ENCODE results near the gene CD22.

CD22 gene

GRCh38 chr19:35295792-35296462, 33.1 kb upstream of the CD22 start:
- no peak overlapping the region; the same call in 1 of the 2 replicates for H3K27ac ChIP-seq
- TF ChIP-seq, protein P1, sequence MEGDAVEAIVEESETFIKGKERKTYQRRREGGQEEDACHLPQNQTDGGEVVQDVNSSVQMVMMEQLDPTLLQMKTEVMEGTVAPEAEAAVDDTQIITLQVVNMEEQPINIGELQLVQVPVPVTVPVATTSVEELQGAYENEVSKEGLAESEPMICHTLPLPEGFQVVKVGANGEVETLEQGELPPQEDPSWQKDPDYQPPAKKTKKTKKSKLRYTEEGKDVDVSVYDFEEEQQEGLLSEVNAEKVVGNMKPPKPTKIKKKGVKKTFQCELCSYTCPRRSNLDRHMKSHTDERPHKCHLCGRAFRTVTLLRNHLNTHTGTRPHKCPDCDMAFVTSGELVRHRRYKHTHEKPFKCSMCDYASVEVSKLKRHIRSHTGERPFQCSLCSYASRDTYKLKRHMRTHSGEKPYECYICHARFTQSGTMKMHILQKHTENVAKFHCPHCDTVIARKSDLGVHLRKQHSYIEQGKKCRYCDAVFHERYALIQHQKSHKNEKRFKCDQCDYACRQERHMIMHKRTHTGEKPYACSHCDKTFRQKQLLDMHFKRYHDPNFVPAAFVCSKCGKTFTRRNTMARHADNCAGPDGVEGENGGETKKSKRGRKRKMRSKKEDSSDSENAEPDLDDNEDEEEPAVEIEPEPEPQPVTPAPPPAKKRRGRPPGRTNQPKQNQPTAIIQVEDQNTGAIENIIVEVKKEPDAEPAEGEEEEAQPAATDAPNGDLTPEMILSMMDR (conservative IDR thresholded peaks at IDR 0.05; ENCODE audit: low read depth), result no peak
- DNase-seq (ENCODE audit: low spot score), result no peak
- POLR2A ChIA-PET (ENCODE audit: low non-redundant PET), result no interaction called here
- CTCF ChIA-PET, result interaction anchor here (0.6 kb wide), 1 partner anchor 57 kb away, joined by 3 read pairs; no protein-coding TSS in a partner anchor

- POLR2A ChIA-PET (ENCODE audit: low non-redundant PET), result no interaction called here
- no peak for DNase-seq (ENCODE audit: low spot score)
- TF ChIP-seq, protein P1 (conservative IDR thresholded peaks at IDR 0.05; ENCODE audit: low read depth), result no peak
- CTCF ChIA-PET, result no interaction called here
- no peak overlapping the region for H3K27ac ChIP-seq
Measured at GRCh38 chr19:35296644-35297514, 32.1 kb upstream of the CD22 start.

DNA sequence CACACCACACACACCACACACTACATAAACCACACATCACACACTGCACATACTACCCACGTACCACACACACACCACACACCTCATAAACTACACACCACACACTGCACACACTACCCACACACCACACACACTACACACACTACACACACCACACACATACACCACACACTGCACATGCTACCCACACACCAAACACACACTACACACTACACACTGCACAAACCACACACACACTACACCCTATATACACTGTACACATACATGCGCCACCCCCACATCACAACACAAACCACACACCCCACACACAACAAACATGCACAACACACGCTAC, 31.5 kb upstream of the CD22 start:
- CTCF ChIA-PET, result no interaction called here
- H3K27ac ChIP-seq, result no peak overlapping the region
- TF ChIP-seq, protein P1 (conservative IDR thresholded peaks at IDR 0.05; ENCODE audit: low read depth), result no peak
- POLR2A ChIA-PET (ENCODE audit: low non-redundant PET), result no interaction called here
- no peak for DNase-seq (ENCODE audit: low spot score)

DNA sequence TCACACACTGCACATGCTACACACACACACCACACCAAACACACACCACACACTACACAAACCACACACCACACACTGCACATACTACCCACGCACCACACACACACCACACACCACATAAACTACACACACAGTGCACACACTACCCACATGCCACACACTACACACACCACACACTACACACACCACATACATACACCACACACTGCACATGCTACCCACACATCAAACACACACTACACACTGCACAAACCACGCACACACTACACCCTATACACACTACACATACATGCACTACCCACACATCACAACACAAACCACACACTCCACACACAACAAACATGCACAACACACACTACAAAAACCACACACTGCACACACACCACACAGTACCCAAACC, 31.1 kb upstream of the CD22 start:
- CTCF ChIA-PET, result no interaction called here

DNA sequence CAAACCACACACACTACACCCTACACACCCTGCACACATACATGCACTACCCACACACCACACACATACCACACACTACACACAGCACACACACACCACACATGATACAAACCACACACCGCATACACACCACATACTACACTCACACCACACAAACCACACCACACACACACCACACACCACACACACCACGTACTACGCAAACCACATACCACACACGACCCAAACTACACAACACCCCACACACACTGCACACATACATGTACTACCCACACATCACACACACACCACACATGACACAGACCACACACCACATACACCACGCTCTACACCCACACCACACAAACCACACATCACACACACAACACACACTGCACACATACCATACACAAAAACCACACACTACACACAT, 30.4 kb upstream of the CD22 start:
- DNase-seq (ENCODE audit: low spot score), result no peak
- ChIA-PET POLR2A (ENCODE audit: low non-redundant PET) (no interaction called here), CTCF (no interaction called here)
- TF ChIP-seq, protein P1 (conservative IDR thresholded peaks at IDR 0.05; ENCODE audit: low read depth), result no peak
- no peak overlapping the region for H3K27ac ChIP-seq

More for the DNA sequence above, 31.1 kb upstream of the CD22 start:
- TF ChIP-seq, protein P1 (conservative IDR thresholded peaks at IDR 0.05; ENCODE audit: low read depth), result no peak
- DNase-seq (ENCODE audit: low spot score), result no peak
- H3K27ac ChIP-seq, result no peak overlapping the region
- POLR2A ChIA-PET (ENCODE audit: low non-redundant PET), result no interaction called here

DNA sequence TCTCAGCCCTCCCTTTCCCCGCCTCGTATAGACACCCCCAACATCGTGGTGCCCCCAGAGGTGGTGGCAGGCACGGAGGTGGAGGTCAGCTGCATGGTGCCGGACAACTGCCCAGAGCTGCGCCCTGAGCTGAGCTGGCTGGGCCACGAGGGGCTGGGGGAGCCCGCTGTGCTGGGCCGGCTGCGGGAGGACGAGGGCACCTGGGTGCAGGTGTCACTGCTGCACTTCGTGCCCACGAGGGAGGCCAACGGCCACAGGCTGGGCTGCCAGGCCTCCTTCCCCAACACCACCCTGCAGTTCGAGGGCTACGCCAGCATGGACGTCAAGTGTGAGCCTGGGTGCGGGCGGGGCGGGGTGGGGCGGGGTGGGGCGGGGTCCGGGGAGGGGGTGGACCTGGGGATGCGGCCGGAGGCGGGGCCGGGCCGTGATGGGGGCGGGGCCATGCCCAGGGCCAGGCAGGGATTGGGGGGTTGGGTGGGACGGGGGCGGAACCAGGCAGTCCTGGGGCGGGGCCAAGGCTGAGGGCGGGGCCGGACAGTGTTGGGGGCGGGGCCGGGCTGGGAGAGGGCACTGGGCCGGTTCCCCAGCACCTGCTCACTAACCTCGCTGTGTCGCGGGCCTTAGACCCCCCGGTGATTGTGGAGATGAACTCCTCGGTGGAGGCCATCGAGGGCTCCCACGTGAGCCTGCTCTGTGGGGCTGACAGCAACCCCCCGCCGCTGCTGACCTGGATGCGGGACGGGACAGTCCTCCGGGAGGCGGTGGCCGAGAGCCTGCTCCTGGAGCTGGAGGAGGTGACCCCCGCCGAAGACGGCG, 29.3 kb upstream of the CD22 start:
- no peak overlapping the region for H3K27ac ChIP-seq
- ChIA-PET CTCF (no interaction called here), POLR2A (ENCODE audit: low non-redundant PET) (no interaction called here)
- TF ChIP-seq, protein P1 (conservative IDR thresholded peaks at IDR 0.05; ENCODE audit: low read depth), result no peak
- peak; percentile 69 for DNase-seq (ENCODE audit: low spot score)

All from RWPE1 (cell line).